Measurements from ENCODE around the gene ULK2.
"Not testable (repeated sequence)": the region's sequence is repeated elsewhere in the genome, so short reads cannot be mapped to it uniquely, and the experiment has no call there.

Gene ULK2

GRCh38 chr17:19860647-19861177 lies 7.0 kb downstream of the ULK2 start:
- DNase-seq: not testable (repeated sequence)

GRCh38 chr17:19857640-19858039 lies 10.1 kb downstream of the ULK2 start:
- no peak for DNase-seq

- no peak for DNase-seq
Observed at GRCh38 chr17:19833914-19834313, 33.8 kb downstream of the ULK2 start.

GRCh38 chr17:19830061-19830460 lies 37.7 kb downstream of the ULK2 start:
- DNase-seq: no peak

- DNase-seq: no peak
Observed at GRCh38 chr17:19812407-19812806, 55.3 kb downstream of the ULK2 start.

- DNase-seq: no peak
Observed at GRCh38 chr17:19805006-19805405, 62.7 kb downstream of the ULK2 start.

GRCh38 chr17:19800571-19800970 lies 67.2 kb downstream of the ULK2 start:
- no peak for DNase-seq

- DNase-seq: no peak
Observed at GRCh38 chr17:19799796-19800195, 67.9 kb downstream of the ULK2 start.

GRCh38 chr17:19796457-19796856 lies 71.3 kb downstream of the ULK2 start:
- DNase-seq: no peak

GRCh38 chr17:19791918-19792550 lies 75.7 kb downstream of the ULK2 start:
- DNase-seq: no peak

- no peak for DNase-seq
Observed at GRCh38 chr17:19787733-19788357, 79.9 kb downstream of the ULK2 start.

- DNase-seq: no peak
Observed at GRCh38 chr17:19785854-19786253, 81.9 kb downstream of the ULK2 start.

GRCh38 chr17:19781488-19782458 lies 86.0 kb downstream of the ULK2 start:
- no peak for DNase-seq

GRCh38 chr17:19780846-19781245 lies 86.9 kb downstream of the ULK2 start:
- no peak for DNase-seq

- no peak for DNase-seq
Observed at GRCh38 chr17:19773534-19773933, 94.2 kb downstream of the ULK2 start.

- DNase-seq: peak; percentile 50
Observed at GRCh38 chr17:19771971-19772630, 95.6 kb downstream of the ULK2 start.

- DNase-seq: no peak
Observed at GRCh38 chr17:19770985-19771735, 96.6 kb downstream of the ULK2 start.

GRCh38 chr17:19769946-19770652 lies 97.6 kb downstream of the ULK2 start:
- DNase-seq: no peak

- no peak for DNase-seq
Observed at GRCh38 chr17:19768046-19768782, 99.5 kb downstream of the ULK2 start.

GRCh38 chr17:19766421-19767270 lies 101.1 kb downstream of the ULK2 start:
- peak; percentile 68 for DNase-seq
